ENCODE measurements around the gene TMEM43. TPM values are rescaled to one million over a fixed set of nuclear protein-coding genes. Genes with fewer than 3 reads are reported as not detected.

TMEM43 gene
- total RNA-seq, 1 donor from 2014 or later, result 67.7 TPM

Other genes with a start within 250 kb of the TMEM43 start
- not detected for gene WNT7A, start 245.0 kb upstream of the TMEM43 start, total RNA-seq
- 11.1 TPM for gene CHCHD4, start 182 bp upstream of the TMEM43 start, total RNA-seq
- gene XPC, start 53.5 kb downstream of the TMEM43 start, total RNA-seq, result 54.2 TPM
- 8.9 TPM for gene LSM3, start 53.8 kb downstream of the TMEM43 start, total RNA-seq